Naive B cell (primary cell): Measurements from ENCODE around the gene ZSWIM3. TPM values are rescaled to one million over a fixed set of nuclear protein-coding genes. Genes with fewer than 3 reads are reported as not detected.
A peak's percentile ranks its signal among the peaks of the same experiment; 100 is the strongest.

Experiments
- ATAC-seq, 2 donors: fragments of 150-1000 bp; cut with Tn5 transposase; 2 replicates each; pipeline ENCODE4 v1.10.0; 2021; ENCODE audit warnings: low read depth in 2 of 2, mild to moderate bottlenecking in 2 of 2, moderate library complexity in 2 of 2
- DNase-seq: peaks from one replicate; pipeline ENCODE4 v3.0.0; 2022
- H3K27ac Mint-ChIP-seq, 6 donors: one replicate each; pipeline ENCODE4 v1.8.0; 2020 to 2022; ENCODE audit warnings: mild to moderate bottlenecking in 6 of 6, mixed read lengths in 6 of 6, moderate library complexity in 5 of 6, inconsistent platforms in 2 of 6
- H3K27me3 Mint-ChIP-seq, 3 donors: one replicate each; pipeline ENCODE4 v1.8.0; 2021 to 2022; ENCODE audit warnings: mixed read lengths in 3 of 3, mild to moderate bottlenecking in 1 of 3
- H3K36me3 Mint-ChIP-seq, 2 donors: one replicate each; pipeline ENCODE4 v1.8.0; 2020 to 2022; ENCODE audit warnings: mixed read lengths in 2 of 2, inconsistent platforms in 1 of 2, mild to moderate bottlenecking in 1 of 2
- H3K4me1 Mint-ChIP-seq, 3 donors: one replicate each; pipeline ENCODE4 v1.8.0; 2020 to 2022; ENCODE audit warnings: mixed read lengths in 3 of 3, inconsistent platforms in 1 of 3, mild to moderate bottlenecking in 1 of 3, moderate library complexity in 1 of 3
- H3K4me3 Mint-ChIP-seq, 8 donors: one replicate each; pipeline ENCODE4 v1.8.0; 2020 to 2022; ENCODE audit warnings: mild to moderate bottlenecking in 8 of 8, mixed read lengths in 8 of 8, moderate library complexity in 8 of 8, inconsistent platforms in 2 of 8
- H3K9me3 Mint-ChIP-seq, 7 donors: one replicate each; pipeline ENCODE4 v1.8.0; 2020 to 2022; ENCODE audit warnings: mixed read lengths in 7 of 7, mild to moderate bottlenecking in 5 of 7, inconsistent platforms in 2 of 7, moderate library complexity in 1 of 7
- polyA plus RNA-seq, 6 donors: library from polyadenylated mRNA; unstranded; fragments of 300-500 nt; fragmentation: Illumina TruSeq; gene quantifications; one replicate each; pipeline ENCODE4 v1.2.3, GENCODE V29; 2021; ENCODE audit warnings: low read depth in 6 of 6

ZSWIM3 gene
- polyA plus RNA-seq, 6 donors from 2014 or later, result 1.3 to 2.9 (median 1.8) TPM; not detected in 1

- no peak overlapping the region for H3K4me3 Mint-ChIP-seq
- DNase-seq (no peak), ATAC-seq (no peak)
- H3K27me3 Mint-ChIP-seq, result no peaks in the 10 kb centered on the region
- peaks cover 0 to 2% (median 0%) of the 10 kb centered on the region in 7 donors for H3K9me3 Mint-ChIP-seq
- H3K27ac Mint-ChIP-seq, result peak overlapping the region in 1 of 6 donors; percentile 33
- H3K4me1 Mint-ChIP-seq, result peaks cover 3 to 14% (median 13%) of the 10 kb centered on the region in 3 donors
- H3K36me3 Mint-ChIP-seq, result no peaks in the 10 kb centered on the region
Observed at GRCh38 chr20:45905505-45906079, 48.2 kb downstream of the ZSWIM3 start.

GRCh38 chr20:45907219-45907948 is 50.0 kb downstream of the ZSWIM3 start:
- no peak for DNase-seq
- no peak overlapping the region for H3K4me3 Mint-ChIP-seq

GRCh38 chr20:45908084-45908483 is 50.7 kb downstream of the ZSWIM3 start:
- Mint-ChIP-seq H3K4me3 (no peak overlapping the region), H3K4me1 (peaks cover 16 to 22% (median 21%) of the 10 kb centered on the region in 3 donors), H3K27me3 (peaks cover 0 to 4% (median 0%) of the 10 kb centered on the region in 3 donors), H3K36me3 (no peaks in the 10 kb centered on the region), H3K9me3 (peaks cover 0 to 5% (median 0%) of the 10 kb centered on the region in 7 donors), H3K27ac (no peak overlapping the region)
- DNase-seq, result no peak
- no peak for ATAC-seq

More at GRCh38 chr20:45907219-45907948, 50.0 kb downstream of the ZSWIM3 start:
- Mint-ChIP-seq H3K36me3 (no peaks in the 10 kb centered on the region), H3K27ac (no peak overlapping the region), H3K4me1 (peaks cover 21 to 24% (median 23%) of the 10 kb centered on the region in 3 donors), H3K27me3 (peaks cover 0 to 2% (median 0%) of the 10 kb centered on the region in 3 donors), H3K9me3 (peaks cover 0 to 5% (median 0%) of the 10 kb centered on the region in 7 donors)
- ATAC-seq, result no peak

GRCh38 chr20:45909336-45909808 is 52.0 kb downstream of the ZSWIM3 start:
- H3K36me3 Mint-ChIP-seq, result no peaks in the 10 kb centered on the region
- no peak overlapping the region for H3K27ac Mint-ChIP-seq
- DNase-seq, result no peak
- H3K4me3 Mint-ChIP-seq, result peak overlapping the region in 1 of 8 donors; percentile 91
- peaks cover 12 to 21% (median 20%) of the 10 kb centered on the region in 3 donors for H3K4me1 Mint-ChIP-seq
- peaks cover 4 to 6% (median 4%) of the 10 kb centered on the region in 3 donors for H3K27me3 Mint-ChIP-seq
- no peak for ATAC-seq
- peaks cover 0 to 5% (median 0%) of the 10 kb centered on the region in 7 donors for H3K9me3 Mint-ChIP-seq

- H3K36me3 Mint-ChIP-seq, result no peaks in the 10 kb centered on the region
- H3K9me3 Mint-ChIP-seq, result peaks cover 0 to 5% (median 0%) of the 10 kb centered on the region in 7 donors
- DNase-seq (no peak), ATAC-seq (no peak)
- H3K4me3 Mint-ChIP-seq, result peak overlapping the region; percentile 59 to 94 (median 85)
- H3K27me3 Mint-ChIP-seq, result peaks cover 8 to 10% (median 8%) of the 10 kb centered on the region in 3 donors
- H3K27ac Mint-ChIP-seq, result peak overlapping the region in 4 of 6 donors; percentile 56 to 88 (median 78)
- H3K4me1 Mint-ChIP-seq, result peaks cover 12 to 21% (median 20%) of the 10 kb centered on the region in 3 donors
Observed at GRCh38 chr20:45909817-45910669, 52.6 kb downstream of the ZSWIM3 start.

GRCh38 chr20:45910670-45911485 is 53.5 kb downstream of the ZSWIM3 start:
- Mint-ChIP-seq H3K9me3 (peaks cover 0 to 5% (median 0%) of the 10 kb centered on the region in 7 donors), H3K27ac (peak overlapping the region; percentile 56 to 88 (median 74)), H3K4me1 (peaks cover 12 to 21% (median 20%) of the 10 kb centered on the region in 3 donors), H3K36me3 (no peaks in the 10 kb centered on the region), H3K4me3 (peak overlapping the region; percentile 59 to 94 (median 85)), H3K27me3 (peaks cover 8 to 10% (median 10%) of the 10 kb centered on the region in 3 donors)
- ATAC-seq, result peak; percentile 88
- peak; percentile 89 for DNase-seq

- Mint-ChIP-seq H3K27ac (peak within 1 kb of the TSS in 5 of 6 donors; percentile 18 to 84 (median 59)), H3K27me3 (peaks cover 10 to 18% (median 17%) of the 10 kb centered on the region in 3 donors), H3K9me3 (peaks cover 0 to 5% (median 0%) of the 10 kb centered on the region in 7 donors), H3K4me3 (peak within 1 kb of the TSS; percentile 59 to 94 (median 85)), H3K4me1 (peaks cover 12 to 21% (median 20%) of the 10 kb centered on the region in 3 donors), H3K36me3 (no peaks in the 10 kb centered on the region)
- DNase-seq (peak; percentile 44), ATAC-seq (peak; percentile 24 to 27)
Observed at GRCh38 chr20:45911486-45912343, 54.3 kb downstream of the ZSWIM3 start, which contains the start of gene PLTP. Gene PLTP (minus strand): TSS chr20:45912155. CDS start chr20:45911452, 703 bp downstream.

GRCh38 chr20:45912344-45912682 is 54.9 kb downstream of the ZSWIM3 start:
- peak overlapping the region in 7 of 8 donors; percentile 49 to 94 (median 65) for H3K4me3 Mint-ChIP-seq
- peaks cover 12 to 21% (median 20%) of the 10 kb centered on the region in 3 donors for H3K4me1 Mint-ChIP-seq
- DNase-seq (no peak), ATAC-seq (no peak)
- no peak overlapping the region for H3K27ac Mint-ChIP-seq
- H3K9me3 Mint-ChIP-seq, result peaks cover 0 to 5% (median 0%) of the 10 kb centered on the region in 7 donors
- H3K36me3 Mint-ChIP-seq, result no peaks in the 10 kb centered on the region
- peaks cover 10 to 19% (median 18%) of the 10 kb centered on the region in 3 donors for H3K27me3 Mint-ChIP-seq

- no peak for DNase-seq
- H3K4me3 Mint-ChIP-seq, result peak overlapping the region in 1 of 8 donors; percentile 44
- H3K27ac Mint-ChIP-seq, result no peak overlapping the region
Observed at GRCh38 chr20:45913116-45913515, 55.7 kb downstream of the ZSWIM3 start.

GRCh38 chr20:45917790-45918141 is 60.4 kb downstream of the ZSWIM3 start:
- Mint-ChIP-seq H3K9me3 (peaks cover 0 to 2% (median 0%) of the 10 kb centered on the region in 7 donors), H3K27me3 (peaks cover 10 to 61% (median 47%) of the 10 kb centered on the region in 3 donors), H3K36me3 (no peaks in the 10 kb centered on the region), H3K4me3 (no peak overlapping the region), H3K4me1 (peaks cover 1 to 6% (median 4%) of the 10 kb centered on the region in 3 donors), H3K27ac (no peak overlapping the region)
- DNase-seq (no peak), ATAC-seq (no peak)

More at GRCh38 chr20:45913116-45913515, 55.7 kb downstream of the ZSWIM3 start:
- ATAC-seq, result no peak
- Mint-ChIP-seq H3K36me3 (no peaks in the 10 kb centered on the region), H3K9me3 (peaks cover 0 to 5% (median 0%) of the 10 kb centered on the region in 7 donors), H3K27me3 (peaks cover 10 to 25% (median 18%) of the 10 kb centered on the region in 3 donors), H3K4me1 (peaks cover 12 to 21% (median 20%) of the 10 kb centered on the region in 3 donors)

GRCh38 chr20:45918182-45918737 is 60.8 kb downstream of the ZSWIM3 start:
- Mint-ChIP-seq H3K4me1 (peaks cover 0 to 6% (median 4%) of the 10 kb centered on the region in 3 donors), H3K36me3 (no peaks in the 10 kb centered on the region), H3K27me3 (peaks cover 10 to 62% (median 47%) of the 10 kb centered on the region in 3 donors), H3K9me3 (peaks cover 0 to 2% (median 0%) of the 10 kb centered on the region in 7 donors), H3K27ac (no peak overlapping the region), H3K4me3 (no peak overlapping the region)
- ATAC-seq (no peak), DNase-seq (no peak)
